Kidney (tissue), 14 donors: Measurements from ENCODE around the gene PPP1R8. TPM values are rescaled to one million over a fixed set of nuclear protein-coding genes. Genes with fewer than 3 reads are reported as not detected.

ENCODE experiments used
- DNase-seq, 5 donors: peaks; one replicate each; pipeline ENCODE4 v3.0.0-alpha.2; 2013 to 2020
- FAIRE-seq: peaks from 2 replicates; lab custom pipeline; 2012; peaks lifted over from hg19 to GRCh38; lab: Jason Lieb, UNC
- H3K27ac ChIP-seq, 2 donors: one replicate each; pipeline ENCODE4 v1.7.0; 2013; ENCODE audit warnings: low read depth in 2 of 2, low read length in 2 of 2, inconsistent platforms in 1 of 2
- H3K27me3 ChIP-seq: one replicate; pipeline ENCODE4 v1.7.1; 2013; ENCODE audit warnings: low read length, inconsistent platforms; ENCODE audit not compliant: control insufficient read depth, insufficient read depth
- H3K36me3 ChIP-seq, 3 donors: one replicate each; pipeline versions ENCODE4 v1.7.0 to v1.7.1; 2013; ENCODE audit warnings: low read length in 3 of 3, control low read depth in 1 of 3, inconsistent platforms in 1 of 3; ENCODE audit not compliant: insufficient read depth in 3 of 3, control insufficient read depth in 2 of 3
- H3K4me1 ChIP-seq, 3 donors: one replicate each; pipeline versions ENCODE4 v1.7.0 to v1.7.1; 2013; ENCODE audit warnings: low read length in 3 of 3, inconsistent platforms in 1 of 3, low read depth in 1 of 3; ENCODE audit not compliant: control insufficient read depth in 2 of 3, insufficient read depth in 2 of 3
- H3K4me3 ChIP-seq, 3 donors: one replicate each; pipeline versions ENCODE4 v1.7.0 to v1.8.1; 2013; ENCODE audit warnings: low read length in 3 of 3, control low read depth in 1 of 3, inconsistent platforms in 1 of 3
- H3K9ac ChIP-seq, 3 donors: one replicate each; pipeline versions ENCODE4 v1.7.0 to v1.7.1; 2013; ENCODE audit warnings: low read length in 3 of 3, control low read depth in 1 of 3, inconsistent platforms in 1 of 3
- H3K9me3 ChIP-seq, 3 donors: one replicate each; pipeline versions ENCODE4 v1.7.0 to v1.7.1; 2013; ENCODE audit warnings: low read length in 3 of 3, control low read depth in 1 of 3, inconsistent platforms in 1 of 3; ENCODE audit not compliant: control insufficient read depth in 2 of 3, insufficient read depth in 1 of 3
- CTCF ChIP-seq: IDR thresholded peaks from 3 replicates; pipeline ENCODE4 v1.5.1; 2012; ENCODE audit warnings: mild to moderate bottlenecking, moderate library complexity, borderline replicate concordance; ENCODE audit not compliant: insufficient read depth; ENCODE audit errors: extremely low read depth
- intact Hi-C: fragments of 100-400 bp; cut with DNase I; formaldehyde crosslinking; loops from one replicate; pipeline ENCODE4 v1.11.1; 2022
- polyA plus RNA-seq: library from polyadenylated mRNA; stranded (reverse); fragments of 350-450 nt; fragmentation: Illumina TruSeq; extraction: RNeasy Lipid Tissue Mini Kit (QIAGEN cat#74804); gene quantifications from one replicate; pipeline ENCODE4 v1.2.3, GENCODE V29; 2014; ENCODE audit warnings: low read depth, low replicate concordance; ENCODE audit not compliant: insufficient read depth
- total RNA-seq: library from RNA; stranded (reverse); fragmentation: NEBNext Ultra II Directional; extraction: Animal tissue kit (Norgen Biotek cat#: 25700); gene quantifications from one replicate; pipeline ENCODE4 v1.2.1, GENCODE V29; 2021
- donor health status: control.
- donor health status: control.
- donor health status: control.
- donor health status: control.
- donor health status: control.
- donor health status: DM: yes; HTN: yes; CAD: no.
- donor health status: Normal renal cell carcinoma (clear cell type).

The PPP1R8 gene
- total and polyA plus RNA-seq, 2 donors from 2014 or later: 21.8 to 38.6 TPM

DNA sequence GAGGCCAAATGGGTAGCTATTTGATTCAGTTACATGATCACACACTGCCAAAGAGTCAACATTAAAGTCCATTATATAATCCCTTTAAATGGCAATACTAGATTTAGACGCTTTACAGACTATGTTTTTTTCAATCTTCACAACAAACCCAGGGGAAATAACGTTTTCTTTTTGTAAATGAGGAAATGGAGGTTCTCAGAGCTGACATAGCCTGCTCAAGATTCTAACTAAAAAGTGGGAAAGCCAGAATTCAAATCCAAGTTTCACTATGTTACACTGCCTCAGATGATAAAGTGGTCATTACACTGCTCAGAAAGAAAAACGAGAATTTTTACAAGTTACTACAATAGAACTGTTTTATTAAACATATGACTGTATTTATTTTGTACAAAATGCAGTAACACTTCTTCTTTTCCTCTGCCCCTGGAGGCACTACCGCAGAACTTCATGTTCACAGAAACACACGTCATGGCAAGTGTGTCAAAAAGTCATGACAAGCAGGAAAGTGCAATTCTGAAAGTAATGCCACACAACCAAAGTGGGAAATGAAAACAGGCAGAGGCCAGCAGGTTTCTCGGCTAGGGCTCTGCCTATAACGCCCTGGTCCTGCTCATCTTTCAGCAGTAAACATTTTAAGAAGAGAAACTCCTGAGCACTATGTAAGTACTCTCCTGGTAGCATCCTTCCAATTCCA, 60.8 kb downstream of the PPP1R8 start:
- Histone ChIP-seq H3K4me1 (no peaks in the 10 kb centered on the region), H3K4me3 (no peak overlapping the region), H3K9ac (no peak overlapping the region), H3K27ac (no peak overlapping the region), H3K36me3 (peaks cover 9 to 49% (median 34%) of the 10 kb centered on the region in 3 donors), H3K9me3 (no peaks in the 10 kb centered on the region), H3K27me3 (no peaks in the 10 kb centered on the region)
- FAIRE-seq (no peak), DNase-seq (peak in 1 of 5 donors; percentile 12)
- intact Hi-C loops: no loop called here
- TF ChIP-seq CTCF: no peak

DNA sequence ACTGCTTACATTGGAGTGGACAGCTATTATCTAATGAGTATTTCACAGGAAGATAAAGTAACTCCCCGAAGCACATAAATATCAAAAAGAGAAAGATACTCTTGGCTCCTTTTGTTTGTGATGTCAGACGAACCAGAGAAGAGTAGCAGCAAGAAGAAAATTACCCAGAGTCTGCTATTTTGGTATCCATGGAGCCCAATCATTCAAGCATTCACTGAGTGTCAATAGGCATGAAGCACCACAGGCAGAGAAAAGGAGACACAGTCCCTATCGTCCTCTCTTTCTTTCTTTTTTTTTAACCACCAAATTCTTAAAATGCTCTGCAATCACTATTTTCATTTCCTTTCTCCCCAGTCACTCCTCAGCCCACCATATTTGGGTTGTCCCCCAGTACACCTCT, 63.9 kb downstream of the PPP1R8 start:
- intact Hi-C loops: no loop called here

More for the DNA sequence above, 63.9 kb downstream of the PPP1R8 start:
- no peak for DNase-seq
- Histone ChIP-seq H3K9me3 (no peaks in the 10 kb centered on the region), H3K9ac (no peak overlapping the region), H3K27me3 (no peaks in the 10 kb centered on the region), H3K27ac (no peak overlapping the region), H3K36me3 (peaks cover 9 to 48% (median 40%) of the 10 kb centered on the region in 3 donors), H3K4me3 (no peak overlapping the region), H3K4me1 (no peaks in the 10 kb centered on the region)
- FAIRE-seq: no peak
- no peak for TF ChIP-seq CTCF

Other genes with a start within 250 kb of the PPP1R8 start
- gene AHDC1, start 226.6 kb upstream of the PPP1R8 start, total RNA-seq: 48.2 TPM
- 8.5 TPM for gene AHDC1, start 226.6 kb upstream of the PPP1R8 start, polyA plus RNA-seq
- 23.3 TPM for gene FGR, start 195.6 kb upstream of the PPP1R8 start, total RNA-seq
- 2.5 TPM for gene FGR, start 195.6 kb upstream of the PPP1R8 start, polyA plus RNA-seq
- 69.5 TPM for gene IFI6, start 158.6 kb upstream of the PPP1R8 start, total RNA-seq
- gene IFI6, start 158.6 kb upstream of the PPP1R8 start, polyA plus RNA-seq: 148 TPM
- gene FAM76A, start 104.8 kb upstream of the PPP1R8 start, total RNA-seq: 17.0 TPM
- 5.9 TPM for gene FAM76A, start 104.8 kb upstream of the PPP1R8 start, polyA plus RNA-seq
- 49.0 TPM for gene STX12, start 57.6 kb upstream of the PPP1R8 start, total RNA-seq
- gene STX12, start 57.6 kb upstream of the PPP1R8 start, polyA plus RNA-seq: 27.9 TPM
- 47.2 TPM for gene THEMIS2, start 41.8 kb downstream of the PPP1R8 start, total RNA-seq
- 5.2 TPM for gene THEMIS2, start 41.8 kb downstream of the PPP1R8 start, polyA plus RNA-seq
- gene RPA2, start 83.8 kb downstream of the PPP1R8 start, total RNA-seq: 36.0 TPM
- gene RPA2, start 83.8 kb downstream of the PPP1R8 start, polyA plus RNA-seq: 32.6 TPM
- gene SMPDL3B, start 104.2 kb downstream of the PPP1R8 start, total RNA-seq: 9.7 TPM
- gene SMPDL3B, start 104.2 kb downstream of the PPP1R8 start, polyA plus RNA-seq: 5.9 TPM
- gene XKR8, start 129.2 kb downstream of the PPP1R8 start, total RNA-seq: 8.2 TPM
- 9.1 TPM for gene XKR8, start 129.2 kb downstream of the PPP1R8 start, polyA plus RNA-seq